ENCODE measurements around the gene LPP. TPM values are rescaled to one million over a fixed set of nuclear protein-coding genes. Genes with fewer than 3 reads are reported as not detected.

The LPP gene
- total RNA-seq, 1 experiment from 2014 or later, result 264 TPM

DNA sequence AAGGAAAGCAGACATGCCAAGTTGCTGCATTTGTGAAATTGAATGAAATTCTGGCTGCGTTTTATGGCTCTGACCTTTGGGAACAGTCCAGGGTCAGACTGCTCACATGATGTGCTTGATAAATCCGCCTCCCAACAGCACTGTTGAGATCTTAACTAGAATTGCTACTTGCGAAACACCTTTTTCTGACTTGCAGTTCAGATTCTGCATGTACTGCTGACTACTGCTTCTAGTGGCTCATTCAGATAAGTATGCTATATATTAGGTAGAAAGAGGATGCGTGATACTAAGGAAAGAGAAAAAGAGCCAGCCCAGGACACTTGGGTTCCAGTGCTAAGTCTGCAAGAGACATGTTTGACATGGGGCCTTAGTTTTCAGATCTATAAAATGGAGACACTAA lies 129.4 kb downstream of the LPP start:
- intact Hi-C loops (cut with micrococcal nuclease; ENCODE audit: unreplicated experiment), result no loop called here
- CTCF ChIA-PET, result interaction anchor here (1.4 kb wide), 1 partner anchor 466 kb away, joined by 3 read pairs; no protein-coding TSS in a partner anchor
- Mint-ChIP-seq H3K4me3 (ENCODE audit: low read depth, unreplicated experiment) (no peak overlapping the region), H3K27me3 (ENCODE audit: unreplicated experiment) (no peaks in the 10 kb centered on the region), H3K4me1 (ENCODE audit: low read depth, unreplicated experiment) (peaks cover 66% of the 10 kb centered on the region), H3K27ac (ENCODE audit: unreplicated experiment) (no peak overlapping the region), H3K9me3 (ENCODE audit: low read depth, unreplicated experiment) (no peaks in the 10 kb centered on the region), H3K36me3 (ENCODE audit: insufficient read depth, unreplicated experiment) (peaks cover 5% of the 10 kb centered on the region)
- BruUV-seq (replicated peaks), result no TSS peak
- no peak for TF ChIP-seq CTCF (IDR thresholded peaks at IDR 0.05; ENCODE audit: unreplicated experiment)
- DNase-seq, result no peak

DNA sequence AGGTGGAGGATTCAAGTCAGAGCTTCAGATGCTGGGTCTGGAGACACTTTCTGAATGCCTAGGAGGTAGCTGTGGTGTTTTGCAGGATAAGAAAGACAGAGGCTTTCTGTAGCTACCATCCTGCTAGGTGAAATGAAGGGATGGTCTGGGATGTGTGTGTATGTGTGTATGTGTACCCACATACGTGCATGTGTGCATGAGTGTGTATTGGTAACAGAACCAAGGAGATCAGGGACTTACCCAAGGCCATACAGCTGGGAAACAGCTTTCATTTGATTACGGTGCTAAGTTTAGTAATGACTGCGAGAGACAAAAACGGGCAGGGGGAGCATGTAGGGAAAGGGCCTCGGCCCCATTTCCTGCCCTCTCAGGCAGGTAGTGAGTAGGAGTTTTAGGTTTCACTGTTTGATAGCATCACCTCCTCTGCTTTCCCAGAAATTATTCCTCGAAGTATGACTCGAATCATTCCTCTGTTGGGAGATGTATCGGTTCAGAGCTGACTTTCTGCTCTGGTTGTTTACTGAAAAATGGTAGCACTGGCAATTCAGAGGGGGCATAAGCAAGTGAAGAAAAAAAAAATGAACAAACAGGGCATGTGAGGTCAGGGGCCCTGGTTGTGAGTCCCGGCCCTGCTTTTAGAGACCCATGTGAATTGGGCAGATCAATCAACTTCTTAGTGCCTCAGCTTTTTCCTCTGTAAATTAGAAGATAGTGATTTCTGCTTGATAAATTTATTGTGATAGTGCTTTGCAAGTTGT lies 130.7 kb downstream of the LPP start:
- TF ChIP-seq CTCF (IDR thresholded peaks at IDR 0.05; ENCODE audit: unreplicated experiment), result no peak
- Mint-ChIP-seq H3K4me3 (ENCODE audit: low read depth, unreplicated experiment) (no peak overlapping the region), H3K36me3 (ENCODE audit: insufficient read depth, unreplicated experiment) (peaks cover 5% of the 10 kb centered on the region), H3K27me3 (ENCODE audit: unreplicated experiment) (no peaks in the 10 kb centered on the region), H3K27ac (ENCODE audit: unreplicated experiment) (no peak overlapping the region), H3K9me3 (ENCODE audit: low read depth, unreplicated experiment) (no peaks in the 10 kb centered on the region), H3K4me1 (ENCODE audit: low read depth, unreplicated experiment) (peaks cover 57% of the 10 kb centered on the region)
- intact Hi-C loops (cut with micrococcal nuclease; ENCODE audit: unreplicated experiment), result no loop called here
- no TSS peak for BruUV-seq (replicated peaks)
- CTCF ChIA-PET, result interaction anchor here (0.6 to 1.5 kb wide), 5 partner anchors 10 to 118 kb away, joined by 3 to 7 read pairs (median 4); no protein-coding TSS in a partner anchor
- DNase-seq, result no peak

DNA sequence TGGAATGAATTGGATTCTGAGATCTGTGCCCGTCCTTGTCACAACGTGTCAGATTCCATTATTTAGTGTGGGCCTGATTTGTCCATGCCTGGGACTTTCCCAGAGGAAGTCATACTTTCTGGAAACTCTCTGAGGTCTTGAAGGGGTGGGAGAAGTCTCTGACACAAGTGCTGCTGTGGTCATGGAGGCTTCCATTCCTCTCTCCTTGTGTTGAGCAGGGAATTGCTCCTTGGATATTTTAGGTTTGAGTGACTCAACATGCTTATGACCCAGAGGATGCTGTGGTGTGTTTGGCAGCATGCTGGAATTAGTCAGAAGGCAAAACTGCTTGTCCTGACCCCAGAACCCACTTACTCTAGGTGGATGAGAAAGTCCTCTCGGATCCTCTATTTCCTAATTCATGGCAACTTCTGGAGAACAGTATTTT lies 132.1 kb downstream of the LPP start:
- Mint-ChIP-seq H3K27ac (ENCODE audit: unreplicated experiment) (peak overlapping the region; percentile 40), H3K4me3 (ENCODE audit: low read depth, unreplicated experiment) (no peak overlapping the region), H3K9me3 (ENCODE audit: low read depth, unreplicated experiment) (no peaks in the 10 kb centered on the region), H3K36me3 (ENCODE audit: insufficient read depth, unreplicated experiment) (peaks cover 5% of the 10 kb centered on the region), H3K27me3 (ENCODE audit: unreplicated experiment) (no peaks in the 10 kb centered on the region), H3K4me1 (ENCODE audit: low read depth, unreplicated experiment) (peaks cover 59% of the 10 kb centered on the region)
- TF ChIP-seq CTCF (IDR thresholded peaks at IDR 0.05; ENCODE audit: unreplicated experiment), result no peak
- CTCF ChIA-PET, result no interaction called here
- DNase-seq, result no peak
- no TSS peak for BruUV-seq (replicated peaks)
- intact Hi-C loops (cut with micrococcal nuclease; ENCODE audit: unreplicated experiment), result no loop called here

- Mint-ChIP-seq H3K9me3 (ENCODE audit: low read depth, unreplicated experiment) (no peaks in the 10 kb centered on the region), H3K27me3 (ENCODE audit: unreplicated experiment) (no peaks in the 10 kb centered on the region), H3K36me3 (ENCODE audit: insufficient read depth, unreplicated experiment) (peaks cover 5% of the 10 kb centered on the region), H3K4me3 (ENCODE audit: low read depth, unreplicated experiment) (no peak overlapping the region), H3K27ac (ENCODE audit: unreplicated experiment) (no peak overlapping the region), H3K4me1 (ENCODE audit: low read depth, unreplicated experiment) (peaks cover 63% of the 10 kb centered on the region)
- DNase-seq, result no peak
- intact Hi-C loops (cut with micrococcal nuclease; ENCODE audit: unreplicated experiment), result no loop called here
- no peak for TF ChIP-seq CTCF (IDR thresholded peaks at IDR 0.05; ENCODE audit: unreplicated experiment)
- CTCF ChIA-PET, result no interaction called here
- BruUV-seq (replicated peaks), result no TSS peak
Measured at GRCh38 chr3:188287339-188287738, 133.4 kb downstream of the LPP start.
